Measurements from ENCODE around the gene LKAAEAR1. TPM values are rescaled to one million over a fixed set of nuclear protein-coding genes. Genes with fewer than 3 reads are reported as not detected.

Gene LKAAEAR1
- total and polyA plus RNA-seq, 2 of the 4 experiments (the other 2 are of a cell fraction): 0.21 TPM; not detected in 1

DNA sequence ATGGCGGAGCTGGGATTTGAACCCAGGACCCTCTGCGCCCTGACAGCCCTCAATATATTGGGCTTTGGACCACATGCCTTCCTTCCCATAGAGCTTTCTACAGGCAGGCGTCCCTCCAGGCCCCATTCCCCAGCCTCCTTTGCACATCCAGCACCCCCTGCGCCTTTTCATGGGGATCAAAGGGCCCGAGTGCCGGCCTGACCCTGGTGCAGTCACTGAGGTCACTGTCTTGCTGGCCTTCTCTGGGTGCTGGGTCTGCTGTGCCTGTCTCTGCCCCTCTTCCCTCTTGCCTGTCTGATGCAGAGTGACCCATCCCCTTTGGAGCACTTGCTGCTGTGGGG is 2.6 kb downstream of the LKAAEAR1 start:
- in situ Hi-C loops (cut with MboI; ENCODE audit: low sequenced_read_pairs): no loop called here
- no peak overlapping the region for H3K4me3 ChIP-seq (ENCODE audit: insufficient read depth, low read depth, low read length)
- no peak overlapping the region for H3K4ac ChIP-seq (ENCODE audit: low read depth, low read length)
- no peak overlapping the region for H4K8ac ChIP-seq (ENCODE audit: low read depth in 2 of 2, low read length in 2 of 2)
- H2BK15ac ChIP-seq (ENCODE audit: low read depth, low read length): no peak overlapping the region
- intact Hi-C loops (cut with micrococcal nuclease): no loop called here
- peaks cover 15% of the 10 kb centered on the region for H4K20me1 ChIP-seq (ENCODE audit: insufficient read depth, low read length)
- no peak overlapping the region for H3K56ac ChIP-seq (ENCODE audit: extremely low read depth, insufficient read depth, low read length)
- no peak overlapping the region for H3K18ac ChIP-seq (ENCODE audit: low read depth, low read length)
- no peak overlapping the region for H3K4me2 ChIP-seq (ENCODE audit: low read depth, low read length)
- H2AFZ ChIP-seq (replicated peaks; ENCODE audit: low read length, poor library complexity): no peak overlapping the region
- dilution Hi-C loops (cut with HindIII; ENCODE audit: low sequenced_read_pairs, unreplicated experiment): no loop called here
- H4K5ac ChIP-seq (ENCODE audit: low read depth, low read length): no peak overlapping the region
- TF ChIP-seq CEBPB (IDR thresholded peaks at IDR 0.05; ENCODE audit: low read depth, low read length) (no peak), RCOR1 (IDR thresholded peaks at IDR 0.05; ENCODE audit: insufficient replicate concordance, low read length) (no peak), MXI1 (IDR thresholded peaks at IDR 0.05; ENCODE audit: borderline replicate concordance, low read depth, low read length) (no peak), FOS (IDR thresholded peaks at IDR 0.05; ENCODE audit: low read depth, low read length) (no peak), CHD1 (IDR thresholded peaks at IDR 0.05; ENCODE audit: low read depth, low read length) (no peak), BHLHE40 (IDR thresholded peaks at IDR 0.05; ENCODE audit: low read depth, low read length) (no peak), MAZ (IDR thresholded peaks at IDR 0.05; ENCODE audit: borderline replicate concordance, low read depth, low read length) (no peak)
- TF ChIP-seq, protein P1, sequence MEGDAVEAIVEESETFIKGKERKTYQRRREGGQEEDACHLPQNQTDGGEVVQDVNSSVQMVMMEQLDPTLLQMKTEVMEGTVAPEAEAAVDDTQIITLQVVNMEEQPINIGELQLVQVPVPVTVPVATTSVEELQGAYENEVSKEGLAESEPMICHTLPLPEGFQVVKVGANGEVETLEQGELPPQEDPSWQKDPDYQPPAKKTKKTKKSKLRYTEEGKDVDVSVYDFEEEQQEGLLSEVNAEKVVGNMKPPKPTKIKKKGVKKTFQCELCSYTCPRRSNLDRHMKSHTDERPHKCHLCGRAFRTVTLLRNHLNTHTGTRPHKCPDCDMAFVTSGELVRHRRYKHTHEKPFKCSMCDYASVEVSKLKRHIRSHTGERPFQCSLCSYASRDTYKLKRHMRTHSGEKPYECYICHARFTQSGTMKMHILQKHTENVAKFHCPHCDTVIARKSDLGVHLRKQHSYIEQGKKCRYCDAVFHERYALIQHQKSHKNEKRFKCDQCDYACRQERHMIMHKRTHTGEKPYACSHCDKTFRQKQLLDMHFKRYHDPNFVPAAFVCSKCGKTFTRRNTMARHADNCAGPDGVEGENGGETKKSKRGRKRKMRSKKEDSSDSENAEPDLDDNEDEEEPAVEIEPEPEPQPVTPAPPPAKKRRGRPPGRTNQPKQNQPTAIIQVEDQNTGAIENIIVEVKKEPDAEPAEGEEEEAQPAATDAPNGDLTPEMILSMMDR (conservative IDR thresholded peaks at IDR 0.05; ENCODE audit: low read depth, low read length): no peak
- TF ChIP-seq, protein P2, sequence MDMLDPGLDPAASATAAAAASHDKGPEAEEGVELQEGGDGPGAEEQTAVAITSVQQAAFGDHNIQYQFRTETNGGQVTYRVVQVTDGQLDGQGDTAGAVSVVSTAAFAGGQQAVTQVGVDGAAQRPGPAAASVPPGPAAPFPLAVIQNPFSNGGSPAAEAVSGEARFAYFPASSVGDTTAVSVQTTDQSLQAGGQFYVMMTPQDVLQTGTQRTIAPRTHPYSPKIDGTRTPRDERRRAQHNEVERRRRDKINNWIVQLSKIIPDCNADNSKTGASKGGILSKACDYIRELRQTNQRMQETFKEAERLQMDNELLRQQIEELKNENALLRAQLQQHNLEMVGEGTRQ (IDR thresholded peaks at IDR 0.05; ENCODE audit: low read depth, low read length): no peak
- TF ChIP-seq, protein P3, sequence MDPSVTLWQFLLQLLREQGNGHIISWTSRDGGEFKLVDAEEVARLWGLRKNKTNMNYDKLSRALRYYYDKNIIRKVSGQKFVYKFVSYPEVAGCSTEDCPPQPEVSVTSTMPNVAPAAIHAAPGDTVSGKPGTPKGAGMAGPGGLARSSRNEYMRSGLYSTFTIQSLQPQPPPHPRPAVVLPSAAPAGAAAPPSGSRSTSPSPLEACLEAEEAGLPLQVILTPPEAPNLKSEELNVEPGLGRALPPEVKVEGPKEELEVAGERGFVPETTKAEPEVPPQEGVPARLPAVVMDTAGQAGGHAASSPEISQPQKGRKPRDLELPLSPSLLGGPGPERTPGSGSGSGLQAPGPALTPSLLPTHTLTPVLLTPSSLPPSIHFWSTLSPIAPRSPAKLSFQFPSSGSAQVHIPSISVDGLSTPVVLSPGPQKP (IDR thresholded peaks at IDR 0.05; ENCODE audit: borderline replicate concordance, low read depth, low read length): no peak
- no peak overlapping the region for H4K91ac ChIP-seq (ENCODE audit: insufficient read depth, low read depth, low read length)
- H3K23ac ChIP-seq (ENCODE audit: low read depth, low read length): no peak overlapping the region
- no peak overlapping the region for H2AK9ac ChIP-seq (replicated peaks; ENCODE audit: low read depth, low read length, poor library complexity)
- no peak overlapping the region for H2BK120ac ChIP-seq (ENCODE audit: low read depth, low read length)
- ChIA-PET POLR2A (ENCODE audit: unreplicated experiment) (no interaction called here), CTCF (no interaction called here)
- H3K9me3 ChIP-seq (ENCODE audit: control insufficient read depth, insufficient read depth, low read length): peaks cover 2% of the 10 kb centered on the region; the same call in 1 of the 2 replicates
- peaks cover 38% of the 10 kb centered on the region for H3K27me3 ChIP-seq (ENCODE audit: control insufficient read depth, insufficient read depth, low read length)
- BruUV-seq (replicated peaks): no TSS peak
- H3K36me3 ChIP-seq (ENCODE audit: control insufficient read depth, insufficient read depth, low read length): no peaks in the 10 kb centered on the region
- 83% methylated on average over 2 of the region's 6 CpGs; no CpG with 5 or more reads in 1 of the 2 experiments for WGBS, 2 experiments (ENCODE audit: extremely low coverage in 2 of 2, insufficient read length in 1 of 2)
- no peak overlapping the region for H2BK5ac ChIP-seq (ENCODE audit: low read depth, low read length, poor library complexity, severe bottlenecking)
- H3K9me1 ChIP-seq (ENCODE audit: insufficient read depth, low read length): no peaks in the 10 kb centered on the region
- peaks cover 6 to 8% of the 10 kb centered on the region in 2 experiments; a peak in 3 of 4 replicates for H3K79me1 ChIP-seq (ENCODE audit: low read depth in 1 of 2, low read length in 2 of 2)
- H2AK5ac ChIP-seq (ENCODE audit: low read depth, low read length): no peak overlapping the region
- DNase-seq: no peak
- H2BK20ac ChIP-seq (ENCODE audit: low read depth, low read length): no peak overlapping the region
- peaks cover 17% of the 10 kb centered on the region for H3K4me1 ChIP-seq (ENCODE audit: control insufficient read depth, insufficient read depth, low read length)
- no peak overlapping the region for H3K14ac ChIP-seq (replicated peaks; ENCODE audit: low read depth, low read length)
- no peak for ATAC-seq (ENCODE audit: low read depth)
- H3K9ac ChIP-seq (ENCODE audit: low read depth, low read length): no peak overlapping the region
- H3K27ac ChIP-seq (ENCODE audit: insufficient read depth, low read length): no peak overlapping the region
